Nephron (organoid): ENCODE results near the gene BCAS2.

ENCODE experiments used
- H3K27ac Mint-ChIP-seq, 3 experiments: 2 replicates each; pipeline ENCODE4 v1.8.0; 2020; ENCODE audit warnings: mixed read lengths in 3 of 3, mild to moderate bottlenecking in 2 of 3, moderate library complexity in 1 of 3
- H3K27me3 Mint-ChIP-seq: 2 replicates; pipeline ENCODE4 v1.8.0; 2021; ENCODE audit warnings: low read depth, mild to moderate bottlenecking, moderate library complexity, mixed read lengths
- H3K36me3 Mint-ChIP-seq: 2 replicates; pipeline ENCODE4 v1.8.0; 2020; ENCODE audit warnings: low read depth, mixed read lengths
- H3K4me1 Mint-ChIP-seq: 2 replicates; pipeline ENCODE4 v1.8.0; 2020; ENCODE audit warnings: mixed read lengths
- H3K4me3 Mint-ChIP-seq, 3 experiments: 2 replicates each; pipeline ENCODE4 v1.8.0; 2020; ENCODE audit warnings: mild to moderate bottlenecking in 3 of 3, mixed read lengths in 3 of 3, moderate library complexity in 2 of 3
- H3K9me3 Mint-ChIP-seq: 2 replicates; pipeline ENCODE4 v1.8.0; 2020; ENCODE audit warnings: mixed read lengths
- CTCF ChIP-seq, 3 experiments: fragments of 200-600 bp; sonication (generic); IDR thresholded peaks; one replicate each; pipeline ENCODE4 v1.5.0; 2021; ENCODE audit warnings: antibody characterized with exemption in 3 of 3; ENCODE audit not compliant: unreplicated experiment in 3 of 3

The BCAS2 gene

GRCh38 chr1:114547076-114547475, 34.3 kb downstream of the BCAS2 start:
- Mint-ChIP-seq H3K9me3 (no peaks in the 10 kb centered on the region), H3K27me3 (no peaks in the 10 kb centered on the region), H3K36me3 (no peaks in the 10 kb centered on the region), H3K27ac (no peak overlapping the region), H3K4me3 (no peak overlapping the region), H3K4me1 (no peaks in the 10 kb centered on the region)
- no peak for TF ChIP-seq CTCF (IDR thresholded peaks at IDR 0.05; ENCODE audit: unreplicated experiment in 3 of 3)

GRCh38 chr1:114545796-114546195, 35.6 kb downstream of the BCAS2 start:
- H3K27ac Mint-ChIP-seq = no peak overlapping the region
- TF ChIP-seq CTCF (IDR thresholded peaks at IDR 0.05; ENCODE audit: unreplicated experiment in 3 of 3) = no peak
- H3K4me3 Mint-ChIP-seq = no peak overlapping the region
- H3K9me3 Mint-ChIP-seq = no peaks in the 10 kb centered on the region
- no peaks in the 10 kb centered on the region for H3K36me3 Mint-ChIP-seq
- no peaks in the 10 kb centered on the region for H3K27me3 Mint-ChIP-seq
- H3K4me1 Mint-ChIP-seq = no peaks in the 10 kb centered on the region

GRCh38 chr1:114545315-114545714, 36.1 kb downstream of the BCAS2 start:
- TF ChIP-seq CTCF (IDR thresholded peaks at IDR 0.05; ENCODE audit: unreplicated experiment in 3 of 3) = no peak
- no peaks in the 10 kb centered on the region for H3K4me1 Mint-ChIP-seq
- H3K27ac Mint-ChIP-seq = no peak overlapping the region
- H3K36me3 Mint-ChIP-seq = no peaks in the 10 kb centered on the region
- no peaks in the 10 kb centered on the region for H3K9me3 Mint-ChIP-seq
- no peak overlapping the region for H3K4me3 Mint-ChIP-seq
- H3K27me3 Mint-ChIP-seq = no peaks in the 10 kb centered on the region

- TF ChIP-seq CTCF (IDR thresholded peaks at IDR 0.05; ENCODE audit: unreplicated experiment in 3 of 3) = no peak
- no peak overlapping the region for H3K27ac Mint-ChIP-seq
- H3K4me1 Mint-ChIP-seq = no peaks in the 10 kb centered on the region
- H3K9me3 Mint-ChIP-seq = no peaks in the 10 kb centered on the region
- H3K4me3 Mint-ChIP-seq = no peak overlapping the region
- no peaks in the 10 kb centered on the region for H3K27me3 Mint-ChIP-seq
- no peaks in the 10 kb centered on the region for H3K36me3 Mint-ChIP-seq
Observed at GRCh38 chr1:114540821-114541220, 40.6 kb downstream of the BCAS2 start.

- no peak overlapping the region for H3K4me3 Mint-ChIP-seq
- H3K27ac Mint-ChIP-seq = no peak overlapping the region
- no peaks in the 10 kb centered on the region for H3K27me3 Mint-ChIP-seq
- TF ChIP-seq CTCF (IDR thresholded peaks at IDR 0.05; ENCODE audit: unreplicated experiment in 3 of 3) = no peak
- H3K9me3 Mint-ChIP-seq = no peaks in the 10 kb centered on the region
- H3K4me1 Mint-ChIP-seq = no peaks in the 10 kb centered on the region
- H3K36me3 Mint-ChIP-seq = no peaks in the 10 kb centered on the region
Observed at GRCh38 chr1:114540272-114540671, 41.1 kb downstream of the BCAS2 start.

- H3K27ac Mint-ChIP-seq = no peak overlapping the region
Observed at GRCh38 chr1:114536043-114536442, 45.4 kb downstream of the BCAS2 start.

More at GRCh38 chr1:114536043-114536442, 45.4 kb downstream of the BCAS2 start:
- TF ChIP-seq CTCF (IDR thresholded peaks at IDR 0.05; ENCODE audit: unreplicated experiment in 3 of 3) = no peak
- no peak overlapping the region for H3K4me3 Mint-ChIP-seq
- no peaks in the 10 kb centered on the region for H3K4me1 Mint-ChIP-seq
- no peaks in the 10 kb centered on the region for H3K9me3 Mint-ChIP-seq
- no peaks in the 10 kb centered on the region for H3K36me3 Mint-ChIP-seq
- H3K27me3 Mint-ChIP-seq = no peaks in the 10 kb centered on the region
